Smooth muscle cell (in vitro differentiated cells): ENCODE results near the gene IGFBP3. TPM values are rescaled to one million over a fixed set of nuclear protein-coding genes. Genes with fewer than 3 reads are reported as not detected.

Experiments used
- DNase-seq: peaks from one replicate; lab custom pipeline; 2025; ENCODE audit not compliant: unreplicated experiment; lab: John Stamatoyannopoulos, UW
- H2AFZ ChIP-seq: fragments of 200-600 bp; sonication (generic); 2 replicates; pipeline ENCODE4 v1.6.0; 2016; ENCODE audit warnings: antibody characterized with exemption, low read depth, mild to moderate bottlenecking
- H3F3A ChIP-seq: fragments of 200-600 bp; sonication (generic); 2 replicates; pipeline ENCODE4 v1.6.0; 2017; ENCODE audit warnings: antibody characterized with exemption, low read depth
- H3K27ac ChIP-seq: fragments of 200-600 bp; sonication (generic); 2 replicates; pipeline ENCODE4 v1.5.1; 2016; ENCODE audit warnings: low read depth, mild to moderate bottlenecking
- H3K27me3 ChIP-seq: fragments of 200-600 bp; sonication (generic); 2 replicates; pipeline ENCODE4 v1.6.1; 2016; ENCODE audit warnings: low read depth, mild to moderate bottlenecking
- H3K36me3 ChIP-seq: fragments of 200-600 bp; sonication (generic); 2 replicates; pipeline ENCODE4 v1.5.1; 2016; ENCODE audit warnings: low read depth
- H3K4me1 ChIP-seq: fragments of 200-600 bp; sonication (generic); 2 replicates; pipeline ENCODE4 v1.5.1; 2016; ENCODE audit warnings: low read depth
- H3K4me2 ChIP-seq: fragments of 200-600 bp; sonication (generic); 2 replicates; pipeline ENCODE4 v1.6.0; 2016; ENCODE audit warnings: mild to moderate bottlenecking
- H3K4me3 ChIP-seq: fragments of 200-600 bp; sonication (generic); 2 replicates; pipeline ENCODE4 v1.5.1; 2016; ENCODE audit warnings: mild to moderate bottlenecking
- H3K79me2 ChIP-seq: fragments of 200-600 bp; sonication (generic); 2 replicates; pipeline ENCODE4 v1.6.0; 2016; ENCODE audit warnings: low read depth, mild to moderate bottlenecking
- H3K9ac ChIP-seq: fragments of 200-600 bp; sonication (generic); 2 replicates; pipeline ENCODE4 v1.6.0; 2016; ENCODE audit warnings: low read depth
- H3K9me3 ChIP-seq: fragments of 200-600 bp; sonication (generic); replicated peaks from 2 replicates; pipeline ENCODE4 v1.5.1; 2016; ENCODE audit warnings: low read depth
- H4K20me1 ChIP-seq: fragments of 200-600 bp; sonication (generic); 2 replicates; pipeline ENCODE4 v1.6.0; 2016; ENCODE audit warnings: low read depth
- WGBS: methylation state at CpG from one replicate; pipeline ENCODE4 v1.1.7; 2016; ENCODE audit warnings: low lambda C conversion rate; 5-methylcytosine and 5-hydroxymethylcytosine counted together
- polyA plus RNA-seq: library from polyadenylated mRNA; unstranded; fragments of >200 nt; fragmentation: Nextera tagmentation; extraction: Ambion mirVana; gene quantifications from 2 replicates; pipeline ENCODE4 v1.2.1, GENCODE V29; 2016
- total RNA-seq: library from RNA; depleted of rRNA; stranded (reverse); fragments of >200 nt; gene quantifications from 2 replicates; pipeline ENCODE4 v1.2.3, GENCODE V29; 2014
- TF ChIP-seq, protein P1 (sequence below): fragments of 200-600 bp; sonication (generic); IDR thresholded peaks from 2 replicates; pipeline ENCODE4 v1.5.1; 2017; ENCODE audit warnings: borderline replicate concordance, mild to moderate bottlenecking, antibody characterized with exemption; ENCODE audit not compliant: insufficient read depth, poor library complexity, severe bottlenecking

IGFBP3 gene
- total and polyA plus RNA-seq, 2 experiments from 2014 or later = 1,956 to 4,025 TPM

DNA sequence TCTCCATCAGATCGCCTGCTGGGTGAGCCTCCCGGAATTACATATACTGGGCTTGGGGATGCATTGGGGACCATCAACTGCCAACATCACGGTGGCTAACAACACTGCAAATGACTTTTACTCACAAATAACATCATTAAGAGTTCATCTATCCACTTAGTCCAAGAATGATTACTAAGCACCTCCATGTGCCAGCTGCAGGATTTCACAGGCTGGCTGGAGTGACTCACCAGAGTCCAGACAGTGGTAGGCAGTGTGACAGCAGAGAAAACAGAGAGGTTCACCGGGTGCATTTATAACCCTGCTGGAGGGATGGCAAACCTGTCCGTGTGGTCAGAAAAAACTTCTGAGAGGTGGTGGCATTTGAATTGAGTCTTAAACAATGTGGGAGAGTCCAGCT is 3.2 kb upstream of the IGFBP3 start:
- no peak for DNase-seq
- H3K27me3 ChIP-seq = no peaks in the 10 kb centered on the region
- H3K36me3 ChIP-seq = no peaks in the 10 kb centered on the region
- peak overlapping the region; percentile 95 for H3K4me2 ChIP-seq
- H3K9me3 ChIP-seq = no peaks in the 10 kb centered on the region
- H2AFZ ChIP-seq = no peak overlapping the region
- peaks cover 15% of the 10 kb centered on the region for H3K79me2 ChIP-seq
- H3K27ac ChIP-seq = peak overlapping the region; percentile 95
- H3K4me3 ChIP-seq = no peak overlapping the region
- peaks cover 19% of the 10 kb centered on the region for H3F3A ChIP-seq
- TF ChIP-seq, protein P1, sequence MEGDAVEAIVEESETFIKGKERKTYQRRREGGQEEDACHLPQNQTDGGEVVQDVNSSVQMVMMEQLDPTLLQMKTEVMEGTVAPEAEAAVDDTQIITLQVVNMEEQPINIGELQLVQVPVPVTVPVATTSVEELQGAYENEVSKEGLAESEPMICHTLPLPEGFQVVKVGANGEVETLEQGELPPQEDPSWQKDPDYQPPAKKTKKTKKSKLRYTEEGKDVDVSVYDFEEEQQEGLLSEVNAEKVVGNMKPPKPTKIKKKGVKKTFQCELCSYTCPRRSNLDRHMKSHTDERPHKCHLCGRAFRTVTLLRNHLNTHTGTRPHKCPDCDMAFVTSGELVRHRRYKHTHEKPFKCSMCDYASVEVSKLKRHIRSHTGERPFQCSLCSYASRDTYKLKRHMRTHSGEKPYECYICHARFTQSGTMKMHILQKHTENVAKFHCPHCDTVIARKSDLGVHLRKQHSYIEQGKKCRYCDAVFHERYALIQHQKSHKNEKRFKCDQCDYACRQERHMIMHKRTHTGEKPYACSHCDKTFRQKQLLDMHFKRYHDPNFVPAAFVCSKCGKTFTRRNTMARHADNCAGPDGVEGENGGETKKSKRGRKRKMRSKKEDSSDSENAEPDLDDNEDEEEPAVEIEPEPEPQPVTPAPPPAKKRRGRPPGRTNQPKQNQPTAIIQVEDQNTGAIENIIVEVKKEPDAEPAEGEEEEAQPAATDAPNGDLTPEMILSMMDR = peak; percentile 9
- WGBS = 20% methylated on average over 5 of the region's 5 CpGs
- H4K20me1 ChIP-seq = peaks cover 14% of the 10 kb centered on the region
- peaks cover 23% of the 10 kb centered on the region for H3K4me1 ChIP-seq
- peak overlapping the region; percentile 42 for H3K9ac ChIP-seq

DNA sequence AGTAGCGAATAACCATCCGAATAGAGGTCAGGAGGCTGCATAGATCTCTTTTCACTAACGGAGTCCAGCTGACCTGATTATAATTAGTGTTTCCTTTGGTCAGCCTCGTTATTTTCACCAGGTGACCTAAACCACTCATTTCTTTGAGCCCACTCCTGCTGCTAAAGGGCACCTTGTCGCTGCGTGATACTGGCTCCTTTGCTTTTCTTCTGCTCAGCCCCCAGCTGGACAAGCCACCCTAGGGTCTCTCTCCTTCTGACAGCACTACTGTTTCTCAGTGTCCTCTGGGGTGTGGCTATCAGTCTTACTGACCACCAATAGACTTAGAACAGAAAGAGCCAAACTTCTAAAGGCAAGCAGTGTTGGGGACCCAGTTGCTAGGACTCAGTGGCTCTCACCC is 2.7 kb upstream of the IGFBP3 start:
- no peaks in the 10 kb centered on the region for H3K36me3 ChIP-seq
- peak overlapping the region; percentile 42 for H3K9ac ChIP-seq
- TF ChIP-seq, protein P1 = no peak
- peak overlapping the region; percentile 95 for H3K4me2 ChIP-seq
- H3F3A ChIP-seq = peaks cover 23% of the 10 kb centered on the region
- 43% methylated on average over 6 of the region's 6 CpGs for WGBS
- H3K9me3 ChIP-seq = no peaks in the 10 kb centered on the region
- peaks cover 23% of the 10 kb centered on the region for H3K4me1 ChIP-seq
- peaks cover 20% of the 10 kb centered on the region for H3K79me2 ChIP-seq
- peak overlapping the region; percentile 95 for H3K27ac ChIP-seq
- no peaks in the 10 kb centered on the region for H3K27me3 ChIP-seq
- DNase-seq = no peak
- no peak overlapping the region for H3K4me3 ChIP-seq
- no peak overlapping the region for H2AFZ ChIP-seq
- peaks cover 19% of the 10 kb centered on the region for H4K20me1 ChIP-seq

GRCh38 chr7:45923290-45923689 is 2.2 kb upstream of the IGFBP3 start:
- H3K79me2 ChIP-seq = peaks cover 25% of the 10 kb centered on the region
- H3K27ac ChIP-seq = peak overlapping the region; percentile 95
- peak overlapping the region; percentile 95 for H3K4me2 ChIP-seq
- DNase-seq = peak; percentile 34
- peak overlapping the region; percentile 70 for H3K4me3 ChIP-seq
- 7% methylated on average over 9 of the region's 9 CpGs for WGBS
- H3K27me3 ChIP-seq = no peaks in the 10 kb centered on the region
- no peak overlapping the region for H3K9ac ChIP-seq
- H4K20me1 ChIP-seq = peaks cover 24% of the 10 kb centered on the region
- TF ChIP-seq, protein P1 = peak; percentile 96
- peak overlapping the region; percentile 89 for H2AFZ ChIP-seq
- H3K4me1 ChIP-seq = peaks cover 23% of the 10 kb centered on the region
- peaks cover 29% of the 10 kb centered on the region for H3F3A ChIP-seq
- no peaks in the 10 kb centered on the region for H3K36me3 ChIP-seq
- H3K9me3 ChIP-seq = no peaks in the 10 kb centered on the region

DNA sequence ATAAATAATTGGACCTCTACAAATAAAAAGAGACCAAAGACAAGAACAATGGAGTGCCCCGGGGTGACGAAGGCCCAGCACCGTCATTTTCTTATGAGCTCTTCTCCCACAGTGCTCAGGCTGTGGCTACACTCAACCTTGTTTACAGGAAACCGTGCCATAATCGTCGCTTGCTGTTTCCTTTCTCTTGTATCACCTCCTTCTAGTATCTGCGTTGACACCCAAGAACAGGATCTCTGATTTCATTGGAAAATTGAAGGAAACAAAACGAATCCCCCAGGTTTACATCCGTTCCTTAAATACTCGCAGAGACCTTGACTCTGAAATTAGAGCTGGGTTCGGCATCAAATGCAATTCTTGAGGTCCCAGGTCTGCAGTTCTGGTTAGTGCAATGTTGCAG is 1.7 kb upstream of the IGFBP3 start:
- H3K27ac ChIP-seq = peak overlapping the region; percentile 95
- peak overlapping the region; percentile 14 for H3K9ac ChIP-seq
- H4K20me1 ChIP-seq = peaks cover 29% of the 10 kb centered on the region
- no peaks in the 10 kb centered on the region for H3K27me3 ChIP-seq
- peak overlapping the region; percentile 70 for H3K4me3 ChIP-seq
- peaks cover 33% of the 10 kb centered on the region for H3F3A ChIP-seq
- peaks cover 25% of the 10 kb centered on the region for H3K79me2 ChIP-seq
- peaks cover 23% of the 10 kb centered on the region for H3K4me1 ChIP-seq
- H3K9me3 ChIP-seq = no peaks in the 10 kb centered on the region
- 7% methylated on average over 11 of the region's 11 CpGs for WGBS
- TF ChIP-seq, protein P1 = no peak
- peak overlapping the region; percentile 95 for H3K4me2 ChIP-seq
- no peaks in the 10 kb centered on the region for H3K36me3 ChIP-seq
- DNase-seq = no peak
- H2AFZ ChIP-seq = peak overlapping the region; percentile 89
